GM23338 (cell line): ENCODE measurements around the gene RXYLT1.

ENCODE experiments used
- CREB1 ChIP-seq: fragments of 250-450 bp; sonication (Bioruptor Pico); IDR thresholded peaks from 2 replicates; pipeline ENCODE4 v1.5.0; 2020; ENCODE audit warnings: low read depth, mild to moderate bottlenecking, moderate library complexity
- CTCF ChIP-seq, 2 experiments: fragments of 200-600 bp in 1 of 2; sonication (generic) in 1 of 2; conservative IDR thresholded peaks; 2 replicates each; pipeline versions ENCODE4 v1.5.1 to v1.6.1; 2016 to 2017; ENCODE audit warnings: antibody characterized with exemption in 2 of 2, low read depth in 2 of 2, mild to moderate bottlenecking in 2 of 2, moderate library complexity in 1 of 2
- EZH2 ChIP-seq: fragments of 200-600 bp; sonication (generic); IDR thresholded peaks from one replicate; pipeline ENCODE4 v1.8.0; 2017; ENCODE audit warnings: antibody characterized with exemption, mild to moderate bottlenecking, low read depth; ENCODE audit not compliant: unreplicated experiment
- TF ChIP-seq, protein P1 (sequence below): IDR thresholded peaks from one replicate; pipeline ENCODE4 v1.6.1; 2018; ENCODE audit warnings: antibody characterized with exemption; ENCODE audit not compliant: unreplicated experiment

- TF ChIP-seq, protein P1, sequence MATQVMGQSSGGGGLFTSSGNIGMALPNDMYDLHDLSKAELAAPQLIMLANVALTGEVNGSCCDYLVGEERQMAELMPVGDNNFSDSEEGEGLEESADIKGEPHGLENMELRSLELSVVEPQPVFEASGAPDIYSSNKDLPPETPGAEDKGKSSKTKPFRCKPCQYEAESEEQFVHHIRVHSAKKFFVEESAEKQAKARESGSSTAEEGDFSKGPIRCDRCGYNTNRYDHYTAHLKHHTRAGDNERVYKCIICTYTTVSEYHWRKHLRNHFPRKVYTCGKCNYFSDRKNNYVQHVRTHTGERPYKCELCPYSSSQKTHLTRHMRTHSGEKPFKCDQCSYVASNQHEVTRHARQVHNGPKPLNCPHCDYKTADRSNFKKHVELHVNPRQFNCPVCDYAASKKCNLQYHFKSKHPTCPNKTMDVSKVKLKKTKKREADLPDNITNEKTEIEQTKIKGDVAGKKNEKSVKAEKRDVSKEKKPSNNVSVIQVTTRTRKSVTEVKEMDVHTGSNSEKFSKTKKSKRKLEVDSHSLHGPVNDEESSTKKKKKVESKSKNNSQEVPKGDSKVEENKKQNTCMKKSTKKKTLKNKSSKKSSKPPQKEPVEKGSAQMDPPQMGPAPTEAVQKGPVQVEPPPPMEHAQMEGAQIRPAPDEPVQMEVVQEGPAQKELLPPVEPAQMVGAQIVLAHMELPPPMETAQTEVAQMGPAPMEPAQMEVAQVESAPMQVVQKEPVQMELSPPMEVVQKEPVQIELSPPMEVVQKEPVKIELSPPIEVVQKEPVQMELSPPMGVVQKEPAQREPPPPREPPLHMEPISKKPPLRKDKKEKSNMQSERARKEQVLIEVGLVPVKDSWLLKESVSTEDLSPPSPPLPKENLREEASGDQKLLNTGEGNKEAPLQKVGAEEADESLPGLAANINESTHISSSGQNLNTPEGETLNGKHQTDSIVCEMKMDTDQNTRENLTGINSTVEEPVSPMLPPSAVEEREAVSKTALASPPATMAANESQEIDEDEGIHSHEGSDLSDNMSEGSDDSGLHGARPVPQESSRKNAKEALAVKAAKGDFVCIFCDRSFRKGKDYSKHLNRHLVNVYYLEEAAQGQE, result no peak
- TF ChIP-seq CTCF (conservative IDR thresholded peaks at IDR 0.05; ENCODE audit: low read depth in 2 of 2) (no peak), CREB1 (no peak), EZH2 (no peak)
Measured at GRCh38 chr12:63845726-63846125, 66.0 kb downstream of the RXYLT1 start.
